K562 (cell line): ENCODE measurements around the gene EVPL. TPM values are rescaled to one million over a fixed set of nuclear protein-coding genes. Genes with fewer than 3 reads are reported as not detected.

Experiments used
- ARID1B ChIP-seq: fragments of 450-650 bp; IDR thresholded peaks from 2 replicates; pipeline ENCODE4 v1.6.1; 2016; ENCODE audit warnings: antibody characterized with exemption, mild to moderate bottlenecking, inconsistent platforms
- ARID2 ChIP-seq: fragments of 450-650 bp; IDR thresholded peaks from 2 replicates; pipeline ENCODE4 v1.6.1; 2017; ENCODE audit warnings: antibody characterized with exemption, mild to moderate bottlenecking
- CHD2 ChIP-seq: IDR thresholded peaks from 2 replicates; pipeline ENCODE4 v1.6.1; 2011; ENCODE audit warnings: low read depth, low read length
- CREB1 ChIP-seq, 2 experiments: sonication (generic) in 1 of 2; formaldehyde crosslinking in 1 of 2; IDR thresholded peaks; 2 replicates each; pipeline versions ENCODE4 v1.6.1 to v1.8.0; 2012 to 2022; ENCODE audit warnings: inconsistent platforms in 1 of 2, mild to moderate bottlenecking in 1 of 2, missing genetic modification reagents in 1 of 2, moderate library complexity in 1 of 2
- ELF4 ChIP-seq: fragments of 450-650 bp; formaldehyde crosslinking; IDR thresholded peaks from 2 replicates; pipeline ENCODE4 v1.4.0; 2022; ENCODE audit warnings: missing genetic modification characterization
- EP400 ChIP-seq: fragments of 450-650 bp; IDR thresholded peaks from 2 replicates; pipeline ENCODE4 v1.6.1; 2017; ENCODE audit warnings: antibody characterized with exemption, mild to moderate bottlenecking, moderate library complexity
- ERF ChIP-seq: fragments of 450-650 bp; formaldehyde crosslinking; IDR thresholded peaks from 2 replicates; pipeline ENCODE4 v1.4.0; 2020; ENCODE audit warnings: mild to moderate bottlenecking, mixed read lengths
- GATAD2A ChIP-seq: fragments of 450-650 bp; IDR thresholded peaks from 2 replicates; pipeline ENCODE4 v1.6.1; 2017
- MAFF ChIP-seq: IDR thresholded peaks from 2 replicates; pipeline ENCODE4 v1.6.1; 2012; ENCODE audit warnings: low read length, improper control_type of control experiment
- MCM2 ChIP-seq: fragments of 450-650 bp; IDR thresholded peaks from 2 replicates; pipeline ENCODE4 v1.6.1; 2017; ENCODE audit warnings: low read depth, mild to moderate bottlenecking
- MED1 ChIP-seq: sonication (generic); formaldehyde crosslinking; IDR thresholded peaks from 2 replicates; pipeline ENCODE4 v1.8.1; 2023; ENCODE audit warnings: missing genetic modification reagents, borderline replicate concordance
- MTA1 ChIP-seq: fragments of 450-650 bp; IDR thresholded peaks from 2 replicates; pipeline ENCODE4 v1.6.1; 2017; ENCODE audit warnings: borderline replicate concordance
- NCOR1 ChIP-seq: fragments of 450-650 bp; IDR thresholded peaks from 2 replicates; pipeline ENCODE4 v1.6.1; 2016; ENCODE audit warnings: mild to moderate bottlenecking, moderate library complexity
- NFRKB ChIP-seq: fragments of 450-650 bp; IDR thresholded peaks from 2 replicates; pipeline ENCODE4 v1.6.1; 2016; ENCODE audit warnings: low read depth
- PHF21A ChIP-seq: fragments of 450-650 bp; IDR thresholded peaks from 2 replicates; pipeline ENCODE4 v1.6.1; 2017; ENCODE audit warnings: low read depth, borderline replicate concordance
- PRPF4 ChIP-seq: fragments of 200-400 bp; formaldehyde crosslinking; IDR thresholded peaks from one replicate; pipeline ENCODE4 v1.6.1; 2017; ENCODE audit warnings: low read length, low read depth, mild to moderate bottlenecking; ENCODE audit not compliant: insufficient read depth, poor library complexity, severe bottlenecking
- TAF1 ChIP-seq: IDR thresholded peaks from 2 replicates; pipeline ENCODE4 v1.6.1; 2011; ENCODE audit warnings: mild to moderate bottlenecking, low read length, moderate library complexity; ENCODE audit not compliant: insufficient read depth, control insufficient read depth, severe bottlenecking; ENCODE audit errors: extremely low read depth
- ZNF143 ChIP-seq: sonication (generic); formaldehyde crosslinking; IDR thresholded peaks from 2 replicates; pipeline ENCODE4 v1.9.0; 2022; ENCODE audit warnings: mild to moderate bottlenecking, missing genetic modification reagents
- ZNF165 ChIP-seq: fragments of 250-450 bp; sonication (Bioruptor Pico); IDR thresholded peaks from 2 replicates; pipeline ENCODE4 v1.4.0; 2020; ENCODE audit warnings: borderline replicate concordance
- ZNF263 ChIP-seq: sonication (generic); formaldehyde crosslinking; IDR thresholded peaks from 2 replicates; pipeline ENCODE4 v1.8.0; 2022; ENCODE audit warnings: mild to moderate bottlenecking, missing genetic modification reagents, borderline replicate concordance
- polyA plus RNA-seq, 8 experiments: library from polyadenylated mRNA; depleted of rRNA in 4 of 8; stranded (reverse) in 5 of 8; unstranded in 3 of 8; fragments of >200 nt; fragmentation: Nextera tagmentation in 2 of 8; fragmentation: Illumina TruSeq in 1 of 8; extraction: Ambion mirVana in 2 of 8; extraction: Trizol in 1 of 8; gene quantifications; 2 replicates each; pipeline versions ENCODE4 v1.2.1 to v1.2.3, GENCODE V29; 2011 to 2014; ENCODE audit warnings: inconsistent platforms in 1 of 8, missing spikeins in 1 of 8
- total RNA-seq, 7 experiments: library from RNA; depleted of rRNA in 6 of 7; stranded (reverse); fragments of >200 nt in 6 of 7; fragmentation: Illumina TruSeq in 2 of 7; extraction: Trizol in 2 of 7; gene quantifications; 2 replicates each; pipeline versions ENCODE4 v1.2.1 to v1.2.3, GENCODE V29; 2011 to 2021; ENCODE audit warnings: low replicate concordance in 1 of 7
- TF ChIP-seq, protein P1 (sequence below): IDR thresholded peaks from 3 replicates; pipeline ENCODE4 v1.6.1; 2011; ENCODE audit warnings: borderline replicate concordance, mild to moderate bottlenecking; ENCODE audit not compliant: insufficient read length, insufficient read depth
- TF ChIP-seq, protein P2 (sequence below): fragments of 450-650 bp; IDR thresholded peaks from one replicate; pipeline ENCODE4 v1.6.1; 2018; ENCODE audit warnings: mild to moderate bottlenecking, moderate library complexity; ENCODE audit not compliant: partially characterized antibody
- TF ChIP-seq, protein P3 (sequence below): fragments of 250-450 bp; sonication (Bioruptor Pico); IDR thresholded peaks from 2 replicates; pipeline ENCODE4 v1.8.0; 2021; ENCODE audit warnings: borderline replicate concordance, mild to moderate bottlenecking, moderate library complexity; ENCODE audit not compliant: poor library complexity, severe bottlenecking
- TF ChIP-seq, protein P4 (sequence below): sonication (generic); formaldehyde crosslinking; IDR thresholded peaks from 2 replicates; pipeline ENCODE4 v1.8.1; 2023; ENCODE audit warnings: mild to moderate bottlenecking, missing genetic modification reagents
- TF ChIP-seq, protein P5 (sequence below): IDR thresholded peaks from 2 replicates; pipeline ENCODE4 v1.6.1; 2016; ENCODE audit warnings: missing genetic modification characterization, missing compliant biosample characterization

Gene EVPL
- total and polyA plus RNA-seq, 9 of the 15 experiments (the other 6 are each of a cell fraction or from before 2014, with no cell fraction given), result 0.08 to 0.18 (median 0.16) TPM; not detected in 5

DNA sequence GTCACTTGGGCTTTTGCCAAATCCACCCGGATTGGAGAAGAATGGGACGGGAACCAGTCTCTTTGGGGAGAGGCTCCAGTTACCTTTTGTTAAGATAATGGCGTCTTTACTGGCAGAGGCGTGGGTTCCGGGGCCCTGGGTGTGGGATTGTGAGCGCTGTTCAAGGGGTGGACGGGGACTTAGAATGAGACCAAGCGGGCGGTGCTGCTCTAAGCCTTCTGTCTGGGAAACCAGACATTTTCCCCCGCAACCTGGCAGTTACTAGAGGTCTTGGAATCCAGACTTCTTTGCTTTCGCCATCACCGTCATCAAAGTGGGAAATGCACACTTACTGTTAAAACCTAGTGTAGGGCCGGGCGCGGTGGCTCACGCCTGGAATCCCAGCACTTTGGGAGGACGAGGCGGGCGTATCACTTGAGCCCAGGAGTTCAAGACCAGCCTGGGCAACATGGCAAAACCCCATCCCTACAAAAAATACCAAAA, 47.4 kb downstream of the EVPL start (continued):
- TF ChIP-seq ZNF165 (CRISPR knock-in tag) (no peak), MCM2 (no peak), EP400 (peak; percentile 42; the same call in 1 of the 2 replicates), MAFF (no peak), ZNF263 (CRISPR knock-in tag) (no peak), TAF1 (no peak), CHD2 (no peak), NFRKB (peak; percentile 95), GATAD2A (no peak), MTA1 (no peak), ZNF143 (CRISPR knock-in tag) (no peak), NCOR1 (no peak), ARID1B (no peak), PHF21A (no peak), ARID2 (no peak), PRPF4 (no peak), ERF (CRISPR knock-in tag) (0 out of 2 replicates have a peak, but pooled peaks have one; percentile 2), ELF4 (CRISPR knock-in tag) (0 out of 2 replicates have a peak, but pooled peaks have one; percentile 94), MED1 (no peak), CREB1 (IDR thresholded peaks at IDR 0.05) (no peak), CREB1 (CRISPR knock-in tag; IDR thresholded peaks at IDR 0.05) (no peak)
- TF ChIP-seq, protein P1, sequence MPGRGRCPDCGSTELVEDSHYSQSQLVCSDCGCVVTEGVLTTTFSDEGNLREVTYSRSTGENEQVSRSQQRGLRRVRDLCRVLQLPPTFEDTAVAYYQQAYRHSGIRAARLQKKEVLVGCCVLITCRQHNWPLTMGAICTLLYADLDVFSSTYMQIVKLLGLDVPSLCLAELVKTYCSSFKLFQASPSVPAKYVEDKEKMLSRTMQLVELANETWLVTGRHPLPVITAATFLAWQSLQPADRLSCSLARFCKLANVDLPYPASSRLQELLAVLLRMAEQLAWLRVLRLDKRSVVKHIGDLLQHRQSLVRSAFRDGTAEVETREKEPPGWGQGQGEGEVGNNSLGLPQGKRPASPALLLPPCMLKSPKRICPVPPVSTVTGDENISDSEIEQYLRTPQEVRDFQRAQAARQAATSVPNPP, result no peak
- TF ChIP-seq, protein P2, sequence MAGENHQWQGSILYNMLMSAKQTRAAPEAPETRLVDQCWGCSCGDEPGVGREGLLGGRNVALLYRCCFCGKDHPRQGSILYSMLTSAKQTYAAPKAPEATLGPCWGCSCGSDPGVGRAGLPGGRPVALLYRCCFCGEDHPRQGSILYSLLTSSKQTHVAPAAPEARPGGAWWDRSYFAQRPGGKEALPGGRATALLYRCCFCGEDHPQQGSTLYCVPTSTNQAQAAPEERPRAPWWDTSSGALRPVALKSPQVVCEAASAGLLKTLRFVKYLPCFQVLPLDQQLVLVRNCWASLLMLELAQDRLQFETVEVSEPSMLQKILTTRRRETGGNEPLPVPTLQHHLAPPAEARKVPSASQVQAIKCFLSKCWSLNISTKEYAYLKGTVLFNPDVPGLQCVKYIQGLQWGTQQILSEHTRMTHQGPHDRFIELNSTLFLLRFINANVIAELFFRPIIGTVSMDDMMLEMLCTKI, result no peak
- TF ChIP-seq, protein P3, sequence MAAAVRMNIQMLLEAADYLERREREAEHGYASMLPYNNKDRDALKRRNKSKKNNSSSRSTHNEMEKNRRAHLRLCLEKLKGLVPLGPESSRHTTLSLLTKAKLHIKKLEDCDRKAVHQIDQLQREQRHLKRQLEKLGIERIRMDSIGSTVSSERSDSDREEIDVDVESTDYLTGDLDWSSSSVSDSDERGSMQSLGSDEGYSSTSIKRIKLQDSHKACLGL (CRISPR knock-in tag), result no peak
- TF ChIP-seq, protein P4, sequence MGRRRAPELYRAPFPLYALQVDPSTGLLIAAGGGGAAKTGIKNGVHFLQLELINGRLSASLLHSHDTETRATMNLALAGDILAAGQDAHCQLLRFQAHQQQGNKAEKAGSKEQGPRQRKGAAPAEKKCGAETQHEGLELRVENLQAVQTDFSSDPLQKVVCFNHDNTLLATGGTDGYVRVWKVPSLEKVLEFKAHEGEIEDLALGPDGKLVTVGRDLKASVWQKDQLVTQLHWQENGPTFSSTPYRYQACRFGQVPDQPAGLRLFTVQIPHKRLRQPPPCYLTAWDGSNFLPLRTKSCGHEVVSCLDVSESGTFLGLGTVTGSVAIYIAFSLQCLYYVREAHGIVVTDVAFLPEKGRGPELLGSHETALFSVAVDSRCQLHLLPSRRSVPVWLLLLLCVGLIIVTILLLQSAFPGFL (CRISPR knock-in tag), result no peak
- TF ChIP-seq, protein P5, sequence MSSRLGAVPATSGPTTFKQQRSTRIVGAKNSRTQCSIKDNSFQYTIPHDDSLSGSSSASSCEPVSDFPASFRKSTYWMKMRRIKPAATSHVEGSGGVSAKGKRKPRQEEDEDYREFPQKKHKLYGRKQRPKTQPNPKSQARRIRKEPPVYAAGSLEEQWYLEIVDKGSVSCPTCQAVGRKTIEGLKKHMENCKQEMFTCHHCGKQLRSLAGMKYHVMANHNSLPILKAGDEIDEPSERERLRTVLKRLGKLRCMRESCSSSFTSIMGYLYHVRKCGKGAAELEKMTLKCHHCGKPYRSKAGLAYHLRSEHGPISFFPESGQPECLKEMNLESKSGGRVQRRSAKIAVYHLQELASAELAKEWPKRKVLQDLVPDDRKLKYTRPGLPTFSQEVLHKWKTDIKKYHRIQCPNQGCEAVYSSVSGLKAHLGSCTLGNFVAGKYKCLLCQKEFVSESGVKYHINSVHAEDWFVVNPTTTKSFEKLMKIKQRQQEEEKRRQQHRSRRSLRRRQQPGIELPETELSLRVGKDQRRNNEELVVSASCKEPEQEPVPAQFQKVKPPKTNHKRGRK, result no peak
